HCT116 (cell line): Measurements from ENCODE around the gene STK24. TPM values are rescaled to one million over a fixed set of nuclear protein-coding genes. Genes with fewer than 3 reads are reported as not detected.

Source experiments
- ATAC-seq: fragments of 200-7000 bp; cut with Tn5 transposase; 2 replicates; pipeline ENCODE4 v1.9.1; 2020; ENCODE audit warnings: mild to moderate bottlenecking, moderate library complexity
- BruUV-seq: library from RNA; stranded (reverse); fragments of 400-500 nt; replicated peaks from 2 replicates; lab custom pipeline; 2021; lab: Mats Ljungman, UMichigan
- CTCF ChIA-PET: fragments of 300-600 bp; sonication (Branson Sonifier 250); formaldehyde crosslinking; loops from one replicate; lab custom pipeline; 2021; ENCODE audit warnings: antibody characterized with exemption; lab: Charles Lee
- POLR2A ChIA-PET: fragments of 300-600, 350-600 bp; sonication (Branson Sonifier 250); formaldehyde crosslinking; loops from one replicate; lab custom pipeline; 2021; ENCODE audit warnings: antibody characterized with exemption; lab: Charles Lee
- RAD21 ChIA-PET, 2 experiments: fragments of 300-600 bp; sonication (Branson Sonifier 250); formaldehyde crosslinking; loops; one replicate each; lab custom pipeline; 2023; ENCODE audit warnings: low total read pairs in 2 of 2; ENCODE audit not compliant: uncharacterized antibody in 2 of 2, unreplicated experiment in 2 of 2, low non-redundant PET in 1 of 2; lab: Charles Lee
- DNase-seq: peaks from one replicate; pipeline ENCODE4 v3.0.0-alpha.2; 2010; ENCODE audit warnings: low read depth, low spot score
- H2AFZ ChIP-seq: fragments of 200-600 bp; shearing (Covaris generic), sonication (generic); 2 replicates; pipeline ENCODE4 v1.6.1; 2017; ENCODE audit warnings: low read depth, mixed run types, mixed read lengths, antibody characterized with exemption, low read length; ENCODE audit not compliant: poor library complexity, severe bottlenecking
- H3K27ac ChIP-seq: 2 replicates; pipeline ENCODE4 v1.5.1; 2012; ENCODE audit warnings: low read depth, low read length
- H3K27me3 ChIP-seq: fragments of 200-600 bp; sonication (generic); 2 replicates; pipeline ENCODE4 v1.6.1; 2016; ENCODE audit warnings: mixed run types, low read length, mixed read lengths; ENCODE audit not compliant: insufficient read depth
- H3K36me3 ChIP-seq, 2 experiments: fragments of 200-500 bp in 1 of 2; fragments of 200-600 bp in 1 of 2; sonication (Bioruptor generic) in 1 of 2; sonication (generic) in 1 of 2; 2 replicates each; pipeline versions ENCODE4 v1.5.1 to v1.6.1; 2014 to 2016; ENCODE audit warnings: low read length in 2 of 2, inconsistent platforms in 1 of 2, mixed read lengths in 1 of 2, mixed run types in 1 of 2; ENCODE audit not compliant: insufficient read depth in 2 of 2, control insufficient read depth in 1 of 2
- H3K4me1 ChIP-seq, 2 experiments: fragments of 200-600 bp in 1 of 2; sonication (generic) in 1 of 2; 2 replicates each; pipeline versions ENCODE4 v1.5.1 to v1.6.1; 2012 to 2017; ENCODE audit warnings: low read length in 2 of 2, inconsistent platforms in 1 of 2, mild to moderate bottlenecking in 1 of 2, mixed read lengths in 1 of 2, mixed run types in 1 of 2, moderate library complexity in 1 of 2; ENCODE audit not compliant: insufficient read depth in 2 of 2, control insufficient read depth in 1 of 2
- H3K4me2 ChIP-seq: fragments of 200-600 bp; sonication (generic); 2 replicates; pipeline ENCODE4 v1.6.1; 2017; ENCODE audit warnings: mixed run types, low read length, mixed read lengths
- H3K4me3 ChIP-seq, 2 experiments: fragments of 200-600 bp in 1 of 2; sonication (generic) in 1 of 2; replicated peaks in 1 of 2; 2 replicates each; pipeline ENCODE4 v1.5.1; 2011 to 2016; ENCODE audit warnings: low read length in 2 of 2, control low read depth in 1 of 2, low read depth in 1 of 2, mild to moderate bottlenecking in 1 of 2, mixed read lengths in 1 of 2, mixed run types in 1 of 2
- H3K79me2 ChIP-seq: fragments of 200-600 bp; sonication (generic); 2 replicates; pipeline ENCODE4 v1.6.1; 2017; ENCODE audit warnings: mild to moderate bottlenecking, mixed run types, low read length, moderate library complexity, mixed read lengths; ENCODE audit not compliant: insufficient read depth
- H3K9ac ChIP-seq: fragments of 200-600 bp; sonication (generic); 2 replicates; pipeline ENCODE4 v1.6.1; 2016; ENCODE audit warnings: low read length, mixed read lengths
- H3K9me2 ChIP-seq: fragments of 200-600 bp; sonication (generic), shearing (Covaris generic); 2 replicates; pipeline ENCODE4 v1.6.1; 2017; ENCODE audit warnings: mixed run types, mild to moderate bottlenecking, moderate library complexity; ENCODE audit not compliant: insufficient read depth
- H3K9me3 ChIP-seq, 2 experiments: fragments of 200-500 bp in 1 of 2; fragments of 200-600 bp in 1 of 2; sonication (Bioruptor generic) in 1 of 2; sonication (generic) in 1 of 2; 2 replicates each; pipeline ENCODE4 v1.6.1; 2014 to 2017; ENCODE audit warnings: low read length in 2 of 2, mixed read lengths in 2 of 2, inconsistent platforms in 1 of 2, low read depth in 1 of 2, mild to moderate bottlenecking in 1 of 2, mixed run types in 1 of 2, moderate library complexity in 1 of 2; ENCODE audit not compliant: control insufficient read depth in 1 of 2, insufficient read depth in 1 of 2
- H4K20me1 ChIP-seq: fragments of 200-600 bp; sonication (generic), shearing (Covaris generic); 2 replicates; pipeline ENCODE4 v1.6.1; 2017; ENCODE audit warnings: mixed run types, mild to moderate bottlenecking, moderate library complexity; ENCODE audit not compliant: insufficient read depth
- ELF1 ChIP-seq: IDR thresholded peaks from 2 replicates; pipeline ENCODE4 v1.6.1; 2012; ENCODE audit warnings: low read depth, borderline replicate concordance
- EZH2phosphoT487 ChIP-seq: fragments of 200-600 bp; IDR thresholded peaks from 2 replicates; pipeline ENCODE4 v1.6.1; 2018; ENCODE audit warnings: antibody characterized with exemption, borderline replicate concordance
- FOSL1 ChIP-seq: IDR thresholded peaks from 2 replicates; pipeline ENCODE4 v1.6.1; 2012; ENCODE audit warnings: low read depth
- POLR2A ChIP-seq: IDR thresholded peaks from 2 replicates; pipeline ENCODE4 v1.7.0; 2011; ENCODE audit warnings: borderline replicate concordance; ENCODE audit not compliant: insufficient read depth, insufficient read length; ENCODE audit errors: extremely low read depth
- POLR2AphosphoS5 ChIP-seq: IDR thresholded peaks from 2 replicates; pipeline ENCODE4 v1.6.1; 2011; ENCODE audit warnings: mild to moderate bottlenecking, low read depth, low read length, moderate library complexity
- SP1 ChIP-seq: IDR thresholded peaks from 2 replicates; pipeline ENCODE4 v1.6.1; 2012; ENCODE audit warnings: low read depth
- SRF ChIP-seq: IDR thresholded peaks from 2 replicates; pipeline ENCODE4 v1.6.1; 2012; ENCODE audit warnings: low read depth
- ZFX ChIP-seq: fragments of 450-650 bp; IDR thresholded peaks from 2 replicates; pipeline ENCODE4 v1.6.1; 2017
- intact Hi-C: fragments of 100-400 bp; cut with micrococcal nuclease; formaldehyde crosslinking; loops from 2 replicates; pipeline ENCODE4 v1.10.0; 2022
- total RNA-seq: library from RNA; stranded (reverse); gene quantifications from one replicate; pipeline ENCODE4 v1.2.1, GENCODE V29; 2021; ENCODE audit not compliant: unreplicated experiment

Gene STK24
- total RNA-seq, 1 experiment from 2014 or later = 137 TPM

GRCh38 chr13:98452851-98453843 lies 123.8 kb downstream of the STK24 start:
- no peaks in the 10 kb centered on the region for H3K4me1 ChIP-seq
- RAD21 ChIA-PET = no interaction called here

GRCh38 chr13:98451676-98452470 lies 125.0 kb downstream of the STK24 start:
- intact Hi-C loops = no loop called here
- RAD21 ChIA-PET = interaction anchor here in 1 of 2 experiments (0.5 kb wide), 1 partner anchor 143 kb away, joined by 3 read pairs; no protein-coding TSS in a partner anchor
- Histone ChIP-seq H3K36me3 (peaks cover 14 to 26% of the 10 kb centered on the region in 2 experiments; a peak in 3 of 4 replicates), H3K9me2 (no peaks in the 10 kb centered on the region), H3K4me3 (no peak overlapping the region), H3K27ac (no peak overlapping the region), H3K9ac (no peak overlapping the region), H3K9me3 (no peaks in the 10 kb centered on the region), H4K20me1 (0 out of 2 replicates have a peak, but pooled peaks cover 6% of the 10 kb centered on the region), H3K4me1 (no peaks in the 10 kb centered on the region), H3K4me2 (no peak overlapping the region), H2AFZ (no peak overlapping the region), H3K79me2 (peaks cover 15% of the 10 kb centered on the region; the same call in 1 of the 2 replicates), H3K27me3 (no peaks in the 10 kb centered on the region)
- DNase-seq (no peak), ATAC-seq (no peak)
- POLR2A ChIA-PET = no interaction called here
- CTCF ChIA-PET = no interaction called here
- TF ChIP-seq ZFX (no peak), EZH2phosphoT487 (no peak), ELF1 (no peak), SP1 (no peak), POLR2A (no peak), FOSL1 (no peak), POLR2AphosphoS5 (no peak; the same call in 1 of the 2 replicates)
- BruUV-seq = no TSS peak

More at GRCh38 chr13:98452851-98453843, 123.8 kb downstream of the STK24 start:
- no peak for DNase-seq
- H3K79me2 ChIP-seq = peaks cover 15% of the 10 kb centered on the region; the same call in 1 of the 2 replicates
- no peak overlapping the region for H3K9ac ChIP-seq
- no peaks in the 10 kb centered on the region for H3K27me3 ChIP-seq
- H3K36me3 ChIP-seq = peaks cover 19 to 29% of the 10 kb centered on the region in 2 experiments; a peak in 3 of 4 replicates
- ChIA-PET POLR2A (no interaction called here), CTCF (no interaction called here)
- no peaks in the 10 kb centered on the region for H3K9me2 ChIP-seq
- H3K4me2 ChIP-seq = no peak overlapping the region
- H3K4me3 ChIP-seq = no peak overlapping the region
- H3K9me3 ChIP-seq = no peaks in the 10 kb centered on the region
- BruUV-seq = no TSS peak
- H4K20me1 ChIP-seq = 0 out of 2 replicates have a peak, but pooled peaks cover 6% of the 10 kb centered on the region
- H2AFZ ChIP-seq = no peak overlapping the region
- ATAC-seq = no peak
- H3K27ac ChIP-seq = no peak overlapping the region
- intact Hi-C loops = no loop called here
- TF ChIP-seq SRF = no peak
- no peak for TF ChIP-seq ZFX
- TF ChIP-seq FOSL1 = no peak
